ENCODE results near the gene GRIA1. TPM values are rescaled to one million over a fixed set of nuclear protein-coding genes. Genes with fewer than 3 reads are reported as not detected.

The GRIA1 gene
- total and polyA plus RNA-seq, 2 of the 4 experiments (the other 2 are of a cell fraction), result 0.48 to 1.3 TPM

DNA sequence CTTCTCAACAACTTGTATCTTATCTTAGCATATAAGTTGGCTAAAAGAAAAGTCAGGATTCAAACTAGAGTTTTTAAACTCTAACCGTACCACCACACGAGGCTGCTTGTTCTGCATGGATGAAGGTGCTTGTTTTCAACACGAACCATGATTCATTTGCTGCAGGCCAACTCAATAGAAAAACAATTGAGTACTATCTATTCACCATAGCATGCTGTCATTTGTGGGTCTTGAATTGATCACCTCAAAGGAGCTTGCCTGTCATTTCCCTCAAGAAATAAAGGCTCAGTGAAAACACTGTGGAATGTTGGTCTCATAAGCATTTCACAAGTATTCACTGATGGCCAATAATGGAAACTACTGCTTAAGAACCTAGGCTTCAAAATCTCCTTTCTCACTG is 21.0 kb upstream of the GRIA1 start:
- H3K4me3 ChIP-seq (ENCODE audit: insufficient read depth, low read depth, low read length), result no peak overlapping the region
- H3K27me3 ChIP-seq (ENCODE audit: control insufficient read depth, insufficient read depth, low read length), result no peaks in the 10 kb centered on the region
- H2AFZ ChIP-seq (replicated peaks; ENCODE audit: low read length, poor library complexity), result no peak overlapping the region
- H3K56ac ChIP-seq (ENCODE audit: extremely low read depth, insufficient read depth, low read length), result no peak overlapping the region
- no peak overlapping the region for H2AK5ac ChIP-seq (ENCODE audit: low read depth, low read length)
- no peak overlapping the region for H2BK120ac ChIP-seq (ENCODE audit: low read depth, low read length)
- no peak overlapping the region for H4K5ac ChIP-seq (ENCODE audit: low read depth, low read length)
- WGBS, 2 experiments (ENCODE audit: extremely low coverage in 2 of 2, insufficient read length in 1 of 2), result no CpG with 5 or more reads among the region's 3 CpGs
- H3K79me1 ChIP-seq (ENCODE audit: low read depth in 1 of 2, low read length in 2 of 2), result no peaks in the 10 kb centered on the region
- H3K27ac ChIP-seq (ENCODE audit: insufficient read depth, low read length), result no peak overlapping the region
- H4K8ac ChIP-seq (ENCODE audit: low read depth in 2 of 2, low read length in 2 of 2), result no peak overlapping the region
- no peak overlapping the region for H2AK9ac ChIP-seq (replicated peaks; ENCODE audit: low read depth, low read length, poor library complexity)
- no peak overlapping the region for H2BK5ac ChIP-seq (ENCODE audit: low read depth, low read length, poor library complexity, severe bottlenecking)
- POLR2A ChIA-PET (ENCODE audit: unreplicated experiment), result no interaction called here
- H3K4me1 ChIP-seq (ENCODE audit: control insufficient read depth, insufficient read depth, low read length), result no peaks in the 10 kb centered on the region
- intact Hi-C loops (cut with micrococcal nuclease) (no loop called here), dilution Hi-C loops (cut with HindIII; ENCODE audit: low sequenced_read_pairs, unreplicated experiment) (no loop called here), in situ Hi-C loops (cut with MboI; ENCODE audit: low sequenced_read_pairs) (no loop called here)
- no peak for DNase-seq
- no peak overlapping the region for H3K18ac ChIP-seq (ENCODE audit: low read depth, low read length)
- H2BK20ac ChIP-seq (ENCODE audit: low read depth, low read length), result no peak overlapping the region
- ATAC-seq (ENCODE audit: low read depth), result no peak
- no peaks in the 10 kb centered on the region for H3K36me3 ChIP-seq (ENCODE audit: control insufficient read depth, insufficient read depth, low read length)
- H3K4ac ChIP-seq (ENCODE audit: low read depth, low read length), result no peak overlapping the region
- H3K9me3 ChIP-seq (ENCODE audit: control insufficient read depth, insufficient read depth, low read length), result no peaks in the 10 kb centered on the region
- H3K23ac ChIP-seq (ENCODE audit: low read depth, low read length), result no peak overlapping the region
- no peak overlapping the region for H3K9ac ChIP-seq (ENCODE audit: low read depth, low read length)
- H4K91ac ChIP-seq (ENCODE audit: insufficient read depth, low read depth, low read length), result no peak overlapping the region
- CTCF ChIA-PET, result interaction anchor here (0.6 kb wide), 1 partner anchor 214 kb away, joined by 4 read pairs; no protein-coding TSS in a partner anchor
- no TSS peak for BruUV-seq (replicated peaks)
- H4K20me1 ChIP-seq (ENCODE audit: insufficient read depth, low read length), result no peaks in the 10 kb centered on the region
- H3K4me2 ChIP-seq (ENCODE audit: low read depth, low read length), result no peak overlapping the region
- no peak overlapping the region for H2BK15ac ChIP-seq (ENCODE audit: low read depth, low read length)
- H3K14ac ChIP-seq (replicated peaks; ENCODE audit: low read depth, low read length), result no peak overlapping the region
- no peaks in the 10 kb centered on the region for H3K9me1 ChIP-seq (ENCODE audit: insufficient read depth, low read length)
- TF ChIP-seq, protein P1, sequence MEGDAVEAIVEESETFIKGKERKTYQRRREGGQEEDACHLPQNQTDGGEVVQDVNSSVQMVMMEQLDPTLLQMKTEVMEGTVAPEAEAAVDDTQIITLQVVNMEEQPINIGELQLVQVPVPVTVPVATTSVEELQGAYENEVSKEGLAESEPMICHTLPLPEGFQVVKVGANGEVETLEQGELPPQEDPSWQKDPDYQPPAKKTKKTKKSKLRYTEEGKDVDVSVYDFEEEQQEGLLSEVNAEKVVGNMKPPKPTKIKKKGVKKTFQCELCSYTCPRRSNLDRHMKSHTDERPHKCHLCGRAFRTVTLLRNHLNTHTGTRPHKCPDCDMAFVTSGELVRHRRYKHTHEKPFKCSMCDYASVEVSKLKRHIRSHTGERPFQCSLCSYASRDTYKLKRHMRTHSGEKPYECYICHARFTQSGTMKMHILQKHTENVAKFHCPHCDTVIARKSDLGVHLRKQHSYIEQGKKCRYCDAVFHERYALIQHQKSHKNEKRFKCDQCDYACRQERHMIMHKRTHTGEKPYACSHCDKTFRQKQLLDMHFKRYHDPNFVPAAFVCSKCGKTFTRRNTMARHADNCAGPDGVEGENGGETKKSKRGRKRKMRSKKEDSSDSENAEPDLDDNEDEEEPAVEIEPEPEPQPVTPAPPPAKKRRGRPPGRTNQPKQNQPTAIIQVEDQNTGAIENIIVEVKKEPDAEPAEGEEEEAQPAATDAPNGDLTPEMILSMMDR (conservative IDR thresholded peaks at IDR 0.05; ENCODE audit: low read depth, low read length), result no peak
- TF ChIP-seq RCOR1 (IDR thresholded peaks at IDR 0.05; ENCODE audit: insufficient replicate concordance, low read length) (no peak), FOS (IDR thresholded peaks at IDR 0.05; ENCODE audit: low read depth, low read length) (no peak), RAD21 (IDR thresholded peaks at IDR 0.05; ENCODE audit: low read length) (no peak), CHD1 (IDR thresholded peaks at IDR 0.05; ENCODE audit: low read depth, low read length) (no peak), SMC3 (IDR thresholded peaks at IDR 0.05; ENCODE audit: low read depth, low read length) (no peak), CEBPB (IDR thresholded peaks at IDR 0.05; ENCODE audit: low read depth, low read length) (no peak), RFX5 (IDR thresholded peaks at IDR 0.05; ENCODE audit: low read depth, low read length) (no peak), POLR2A (IDR thresholded peaks at IDR 0.05; ENCODE audit: low read depth, low read length) (no peak), MAZ (IDR thresholded peaks at IDR 0.05; ENCODE audit: borderline replicate concordance, low read depth, low read length) (no peak), BHLHE40 (IDR thresholded peaks at IDR 0.05; ENCODE audit: low read depth, low read length) (no peak), MAFK (IDR thresholded peaks at IDR 0.05; ENCODE audit: low read depth, low read length) (no peak), MXI1 (IDR thresholded peaks at IDR 0.05; ENCODE audit: borderline replicate concordance, low read depth, low read length) (no peak), NFE2L2 (IDR thresholded peaks at IDR 0.05; ENCODE audit: low read depth, low read length) (no peak)
- TF ChIP-seq, protein P2, sequence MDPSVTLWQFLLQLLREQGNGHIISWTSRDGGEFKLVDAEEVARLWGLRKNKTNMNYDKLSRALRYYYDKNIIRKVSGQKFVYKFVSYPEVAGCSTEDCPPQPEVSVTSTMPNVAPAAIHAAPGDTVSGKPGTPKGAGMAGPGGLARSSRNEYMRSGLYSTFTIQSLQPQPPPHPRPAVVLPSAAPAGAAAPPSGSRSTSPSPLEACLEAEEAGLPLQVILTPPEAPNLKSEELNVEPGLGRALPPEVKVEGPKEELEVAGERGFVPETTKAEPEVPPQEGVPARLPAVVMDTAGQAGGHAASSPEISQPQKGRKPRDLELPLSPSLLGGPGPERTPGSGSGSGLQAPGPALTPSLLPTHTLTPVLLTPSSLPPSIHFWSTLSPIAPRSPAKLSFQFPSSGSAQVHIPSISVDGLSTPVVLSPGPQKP (IDR thresholded peaks at IDR 0.05; ENCODE audit: borderline replicate concordance, low read depth, low read length), result no peak
- TF ChIP-seq, protein P3, sequence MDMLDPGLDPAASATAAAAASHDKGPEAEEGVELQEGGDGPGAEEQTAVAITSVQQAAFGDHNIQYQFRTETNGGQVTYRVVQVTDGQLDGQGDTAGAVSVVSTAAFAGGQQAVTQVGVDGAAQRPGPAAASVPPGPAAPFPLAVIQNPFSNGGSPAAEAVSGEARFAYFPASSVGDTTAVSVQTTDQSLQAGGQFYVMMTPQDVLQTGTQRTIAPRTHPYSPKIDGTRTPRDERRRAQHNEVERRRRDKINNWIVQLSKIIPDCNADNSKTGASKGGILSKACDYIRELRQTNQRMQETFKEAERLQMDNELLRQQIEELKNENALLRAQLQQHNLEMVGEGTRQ (IDR thresholded peaks at IDR 0.05; ENCODE audit: low read depth, low read length), result no peak
